HG02763 (cell line): Measurements from ENCODE around the gene KCNIP3.

ENCODE experiments used
- ATAC-seq: cut with Tn5 transposase; IDR thresholded peaks from one replicate; pipeline ENCODE4 v1.9.1; 2021; ENCODE audit warnings: mild to moderate bottlenecking, moderate library complexity; ENCODE audit not compliant: unreplicated experiment

Gene KCNIP3

DNA sequence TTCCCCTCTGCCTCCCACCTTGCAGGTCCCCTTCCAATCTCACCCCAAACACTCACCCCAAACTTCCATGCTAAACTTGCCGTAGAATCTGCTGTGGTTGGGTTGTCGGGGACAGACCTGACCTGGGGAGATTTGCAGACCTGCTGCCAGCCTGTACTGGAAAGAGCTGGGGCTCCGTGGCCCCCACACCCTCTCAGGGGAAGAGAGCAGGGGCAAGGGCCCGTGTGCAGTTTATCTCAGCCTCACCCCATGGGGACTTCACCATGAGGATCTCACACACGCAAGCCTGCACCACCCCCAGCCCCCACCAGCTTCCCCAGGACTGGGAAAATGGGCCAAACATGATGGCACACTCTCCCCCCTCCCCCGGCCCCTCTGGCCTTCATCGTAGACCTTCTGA, 30.7 kb downstream of the KCNIP3 start:
- no peak for ATAC-seq

DNA sequence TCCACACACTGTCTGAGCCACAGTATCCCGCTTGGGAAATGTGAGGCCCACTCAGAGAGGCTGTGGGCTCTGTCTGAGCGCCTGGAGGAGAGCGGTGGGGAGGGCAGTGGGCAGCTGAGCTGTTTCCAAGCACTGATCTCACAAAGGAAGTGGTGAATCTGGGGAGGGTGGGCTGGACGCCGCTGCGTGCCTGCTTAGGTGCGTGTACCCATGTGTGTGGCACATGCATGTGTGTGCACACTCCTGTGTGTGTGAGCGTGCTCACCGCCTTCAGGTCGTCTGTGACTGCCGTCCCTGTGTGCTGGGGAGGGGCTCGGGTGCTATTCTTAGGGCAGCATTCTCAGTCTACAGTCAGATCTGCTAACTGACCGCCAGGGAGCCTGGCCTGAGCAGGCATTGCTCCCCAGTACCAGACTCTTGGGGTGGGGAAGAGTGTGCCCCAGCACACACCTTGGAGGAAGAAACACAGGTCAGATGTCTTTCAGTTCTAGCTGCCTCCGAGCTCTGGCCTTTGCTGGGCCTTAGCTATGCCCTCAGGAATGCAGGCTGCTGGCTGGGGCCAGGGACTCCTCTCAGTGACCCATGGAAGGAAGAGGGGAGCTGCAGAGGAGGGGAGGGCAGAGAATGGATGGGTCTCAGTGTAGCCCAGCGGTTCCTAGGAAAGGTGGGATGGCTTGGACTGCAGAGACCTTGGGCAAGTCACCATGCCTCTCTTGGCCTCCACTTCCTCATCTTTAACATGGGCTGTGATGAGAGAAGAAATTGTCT, 31.4 kb downstream of the KCNIP3 start:
- no peak for ATAC-seq

DNA sequence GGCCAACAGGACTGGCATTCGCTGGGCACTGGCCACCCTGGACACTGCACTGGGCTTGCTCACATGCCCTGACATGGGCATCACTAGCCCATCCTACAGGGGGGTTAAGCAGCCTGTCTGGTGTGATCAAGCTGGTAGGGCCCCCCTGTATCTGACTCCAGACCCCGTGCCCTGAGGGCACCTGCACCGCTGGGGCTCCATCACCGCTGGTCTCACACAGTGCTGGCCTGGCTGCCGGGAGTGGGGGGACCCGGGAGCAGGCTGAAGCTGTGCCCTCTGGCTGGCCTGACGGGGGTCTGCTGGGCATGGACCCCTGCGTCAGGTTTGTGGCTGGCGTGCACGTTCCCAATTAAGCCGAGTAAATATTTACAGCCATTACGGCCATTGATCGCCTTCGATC, 32.3 kb downstream of the KCNIP3 start:
- no peak for ATAC-seq

DNA sequence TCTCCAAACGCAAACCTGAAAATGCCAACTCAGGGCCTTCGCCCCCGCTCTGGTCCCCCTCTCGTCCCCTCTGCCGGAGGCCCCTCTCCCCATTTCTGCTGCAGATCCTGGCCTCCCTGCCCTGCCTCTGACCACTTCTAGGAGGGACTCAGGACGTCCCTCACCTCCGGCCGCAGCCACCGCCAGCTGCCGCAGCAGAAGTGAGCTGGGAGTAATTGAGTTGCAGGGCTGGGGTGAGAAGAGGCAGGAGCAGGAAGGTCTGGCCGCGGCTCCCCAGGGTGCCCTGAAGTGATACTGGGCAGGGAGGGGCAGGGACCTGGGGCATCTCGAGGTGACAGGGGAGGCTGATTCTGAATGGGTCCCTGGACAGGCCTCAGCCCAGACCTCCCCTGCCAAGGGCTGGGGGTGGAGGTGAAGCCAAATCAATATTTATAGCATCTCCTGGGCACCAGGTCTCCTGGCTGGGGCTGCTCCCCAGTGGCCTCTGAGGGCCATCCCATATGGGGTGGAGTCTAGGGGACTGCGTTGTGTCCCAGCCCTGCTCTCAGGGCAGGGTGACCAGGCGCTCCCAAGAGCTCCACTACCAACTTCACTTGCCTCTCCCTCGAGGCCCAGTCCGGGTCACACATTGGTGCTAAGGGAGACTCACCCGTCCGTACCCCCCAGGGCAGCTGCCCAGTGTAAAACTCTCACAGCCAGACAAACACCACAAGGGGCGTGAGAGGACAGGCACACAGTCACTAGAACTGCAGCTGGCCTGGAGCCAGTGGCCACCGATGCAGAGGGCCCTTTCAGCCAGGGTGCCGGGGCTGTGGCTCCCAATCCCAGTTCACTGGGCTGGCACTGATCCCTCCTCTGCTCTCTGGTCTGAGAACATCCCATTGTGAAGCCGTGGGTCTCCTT, 33.0 kb downstream of the KCNIP3 start:
- no peak for ATAC-seq

DNA sequence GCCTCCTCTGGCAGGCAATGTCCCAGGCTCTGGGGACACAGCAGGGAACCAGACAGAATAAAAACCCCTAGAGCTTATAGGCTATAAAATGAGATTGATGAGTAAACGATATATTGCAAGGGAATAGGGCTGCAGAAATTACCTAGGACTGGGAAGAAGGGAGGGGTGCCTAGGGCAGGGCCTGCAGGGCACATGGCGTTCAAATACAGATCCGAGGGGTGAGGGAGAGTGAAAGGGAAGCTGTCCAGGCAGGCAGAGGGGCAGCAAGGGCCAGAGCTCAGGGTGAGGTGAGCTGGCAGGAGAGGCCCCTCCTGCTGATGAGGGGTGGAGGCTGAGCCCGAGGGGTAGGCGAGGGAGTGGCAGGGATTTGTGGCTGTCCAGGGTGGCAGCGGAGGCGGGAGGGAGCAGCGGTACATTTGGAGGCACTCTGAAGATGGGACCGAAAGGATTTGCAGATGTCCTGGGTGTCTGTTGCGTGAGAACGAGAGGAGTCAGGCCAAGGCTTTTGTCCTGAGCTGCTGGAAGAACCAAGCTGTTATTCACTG, 33.7 kb downstream of the KCNIP3 start:
- no peak for ATAC-seq

DNA sequence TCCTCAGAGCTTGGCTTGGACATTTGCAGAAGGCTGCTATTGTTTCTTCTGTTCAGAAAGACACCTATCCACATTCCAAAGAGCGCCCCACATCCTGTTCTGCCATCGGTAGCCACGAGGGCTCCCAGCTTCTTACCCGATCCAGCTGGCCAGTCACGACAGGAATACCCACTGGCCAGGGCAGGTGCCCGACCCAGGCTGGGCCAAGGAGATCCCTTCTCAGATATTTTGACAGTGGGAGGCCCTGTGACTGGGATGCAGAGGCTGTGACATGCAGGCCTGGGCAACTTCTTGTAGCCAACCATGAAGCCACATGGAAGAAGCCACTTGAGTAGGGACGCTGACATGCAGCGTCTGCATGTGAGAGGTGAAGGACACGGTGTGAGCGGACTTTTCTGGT, 34.5 kb downstream of the KCNIP3 start:
- ATAC-seq = no peak

DNA sequence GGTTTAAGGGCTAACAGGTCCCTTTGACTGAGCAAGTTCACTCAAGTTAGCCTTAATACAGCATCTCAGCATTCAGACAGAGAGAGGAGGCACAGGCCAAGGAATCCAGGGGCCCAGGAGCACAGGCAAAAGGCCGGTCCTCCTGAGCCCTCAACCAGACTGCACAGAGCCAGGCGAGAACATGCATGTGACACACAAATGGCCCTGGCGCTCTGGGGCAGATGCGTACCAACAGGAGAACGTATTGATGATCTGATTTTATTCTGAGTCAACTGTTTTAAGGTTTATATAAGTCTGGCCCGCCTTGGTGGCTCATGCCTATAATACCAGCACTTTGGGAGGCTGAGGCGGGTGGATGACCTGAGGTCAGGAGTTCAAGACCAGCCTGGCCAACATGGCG, 34.9 kb downstream of the KCNIP3 start:
- no peak for ATAC-seq

DNA sequence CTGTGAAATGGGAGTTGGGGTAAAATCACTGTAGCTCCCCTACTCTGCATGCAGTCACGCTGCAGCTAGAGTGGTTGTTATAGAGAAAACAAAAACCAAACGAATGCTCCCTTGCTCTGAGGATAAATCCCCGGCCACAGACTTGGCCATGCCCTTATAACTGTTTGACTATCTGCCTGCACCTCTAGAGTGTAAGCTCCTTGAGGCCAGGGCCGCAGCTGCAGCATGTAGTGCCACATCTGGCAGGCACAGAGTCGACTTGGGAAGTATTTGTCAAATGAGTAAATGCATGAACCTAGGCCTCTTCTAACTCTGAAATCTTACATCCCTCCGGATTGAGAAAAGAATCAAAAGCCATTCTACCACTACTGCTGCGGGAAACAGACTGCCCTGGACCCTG, 35.9 kb downstream of the KCNIP3 start:
- ATAC-seq = no peak

DNA sequence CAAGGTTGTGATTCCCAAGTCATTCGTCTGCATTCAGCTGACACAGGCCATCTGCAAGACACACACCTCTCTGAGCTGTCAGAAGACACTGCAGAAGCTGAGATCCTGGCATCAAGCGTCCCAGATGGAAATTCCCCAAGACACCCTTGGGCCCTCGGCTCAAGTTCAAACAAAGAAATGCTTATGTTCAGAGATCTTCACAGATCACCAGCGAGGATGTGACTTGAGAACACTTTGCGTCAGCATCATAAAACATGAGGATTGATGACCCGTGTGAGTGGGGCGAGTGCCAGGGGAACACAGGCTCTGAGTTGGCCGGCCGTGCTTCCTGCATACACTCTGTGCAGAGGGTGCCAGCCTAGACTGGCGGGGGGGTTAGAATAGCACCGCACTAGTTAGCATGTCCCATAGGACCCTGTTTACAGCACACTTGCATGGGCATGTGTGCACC, 36.8 kb downstream of the KCNIP3 start:
- ATAC-seq = no peak

DNA sequence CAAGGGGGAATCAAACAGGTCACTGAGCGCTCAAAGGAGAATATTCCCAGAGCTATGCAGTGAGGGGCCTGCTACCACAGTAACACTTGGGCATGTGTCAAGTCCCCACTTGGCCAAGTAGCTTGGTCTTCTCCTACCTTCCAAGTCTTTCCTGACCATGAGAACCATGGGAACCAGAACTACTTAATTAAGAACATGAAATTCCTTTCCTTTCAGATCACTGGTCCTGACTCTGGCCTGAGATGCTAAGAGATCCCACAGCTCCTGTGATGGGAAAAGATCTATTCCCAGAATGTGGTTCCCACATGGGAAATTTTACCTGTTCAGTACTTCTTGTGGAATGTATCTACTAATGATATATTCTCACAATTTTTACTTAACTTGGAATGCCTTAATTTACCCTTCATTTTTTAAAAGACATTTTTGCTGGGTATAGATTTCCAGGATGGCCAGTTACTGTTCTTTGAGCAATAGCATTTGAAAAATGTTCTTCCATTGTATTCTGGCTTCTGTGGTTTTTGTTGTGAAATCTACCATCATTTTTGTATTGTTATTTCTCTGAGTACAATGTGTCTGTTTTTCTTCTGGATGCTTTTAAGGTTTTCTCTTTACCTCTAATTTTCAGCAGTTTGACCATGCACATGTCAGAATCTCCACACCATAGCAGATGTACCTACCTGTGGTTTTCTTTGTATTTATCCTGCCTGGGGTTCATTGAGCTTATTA, 37.9 kb downstream of the KCNIP3 start:
- no peak for ATAC-seq

DNA sequence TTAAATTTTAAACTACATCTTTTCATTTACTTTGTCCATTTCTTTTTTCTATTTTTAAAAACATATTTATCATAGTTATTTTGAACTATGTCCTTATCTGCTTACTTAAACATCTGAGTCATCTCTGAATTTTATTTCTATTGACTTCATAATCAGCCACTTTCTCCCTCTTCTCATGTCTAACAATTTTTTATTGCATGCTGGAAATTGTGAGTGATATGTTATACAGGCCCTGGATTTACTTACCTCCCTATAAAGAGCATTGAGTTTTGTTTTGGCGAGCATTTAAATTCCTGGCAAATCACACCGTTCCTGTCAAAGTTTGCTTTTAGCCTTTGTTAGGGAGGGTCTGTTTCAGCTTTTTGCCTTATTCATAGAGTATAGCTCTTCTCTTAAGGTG, 39.3 kb downstream of the KCNIP3 start:
- ATAC-seq = no peak

DNA sequence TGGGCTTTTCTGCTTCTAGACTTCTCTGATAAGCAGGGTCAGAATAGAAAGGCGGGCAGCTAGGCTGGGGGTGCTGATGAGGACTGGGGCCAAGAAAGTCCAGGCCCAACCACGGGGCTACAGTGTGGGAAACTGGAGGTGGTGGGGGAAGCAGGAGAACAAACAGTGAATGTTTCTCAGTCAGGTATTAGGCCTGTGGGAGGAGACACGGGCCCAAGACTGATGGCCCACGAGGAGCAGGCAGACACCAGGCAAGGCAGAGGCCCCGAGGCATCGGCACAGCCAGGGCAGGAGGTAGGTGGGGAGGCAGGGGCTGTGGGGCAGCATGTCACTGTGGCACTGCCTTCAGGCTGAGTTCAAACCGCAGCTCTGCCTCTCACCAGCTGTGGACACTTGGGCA, 40.7 kb downstream of the KCNIP3 start:
- ATAC-seq = no peak

DNA sequence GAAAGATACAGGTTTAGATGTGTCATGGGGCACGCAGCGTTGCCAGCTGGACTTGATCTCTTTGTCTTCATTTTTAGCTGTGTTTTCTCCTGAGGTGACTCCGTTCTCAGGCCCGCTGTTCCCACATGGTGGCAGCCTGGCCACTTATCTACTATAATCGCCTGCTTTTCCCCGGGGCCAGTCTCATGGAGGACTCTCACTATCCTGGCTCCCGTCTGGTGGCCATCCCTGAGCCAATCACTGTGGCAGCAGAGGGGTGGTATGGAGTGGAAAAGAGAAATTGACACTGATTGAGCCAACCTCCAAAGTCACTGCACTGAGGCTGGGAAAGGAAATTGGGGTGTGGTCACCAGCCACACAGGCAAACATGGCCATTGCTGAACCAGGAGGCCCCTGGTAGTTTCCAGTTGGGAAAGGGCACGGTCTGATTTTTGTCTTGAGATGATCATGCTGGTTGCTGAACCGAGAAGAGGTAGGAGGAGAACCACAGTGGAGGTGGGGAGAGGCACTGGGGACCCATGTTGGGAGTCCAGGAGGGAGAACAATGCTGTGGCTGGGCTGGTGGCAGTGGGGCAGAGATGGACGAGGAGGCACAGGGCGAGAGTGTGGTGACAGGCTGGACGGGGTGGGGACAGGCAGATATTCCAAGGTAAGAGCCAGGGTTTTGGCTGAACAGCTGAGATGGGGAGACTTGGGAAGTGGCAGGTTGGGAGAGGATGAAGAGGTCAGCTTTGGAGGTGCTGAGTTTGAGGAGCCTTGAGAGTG, 45.6 kb downstream of the KCNIP3 start:
- ATAC-seq = no peak

DNA sequence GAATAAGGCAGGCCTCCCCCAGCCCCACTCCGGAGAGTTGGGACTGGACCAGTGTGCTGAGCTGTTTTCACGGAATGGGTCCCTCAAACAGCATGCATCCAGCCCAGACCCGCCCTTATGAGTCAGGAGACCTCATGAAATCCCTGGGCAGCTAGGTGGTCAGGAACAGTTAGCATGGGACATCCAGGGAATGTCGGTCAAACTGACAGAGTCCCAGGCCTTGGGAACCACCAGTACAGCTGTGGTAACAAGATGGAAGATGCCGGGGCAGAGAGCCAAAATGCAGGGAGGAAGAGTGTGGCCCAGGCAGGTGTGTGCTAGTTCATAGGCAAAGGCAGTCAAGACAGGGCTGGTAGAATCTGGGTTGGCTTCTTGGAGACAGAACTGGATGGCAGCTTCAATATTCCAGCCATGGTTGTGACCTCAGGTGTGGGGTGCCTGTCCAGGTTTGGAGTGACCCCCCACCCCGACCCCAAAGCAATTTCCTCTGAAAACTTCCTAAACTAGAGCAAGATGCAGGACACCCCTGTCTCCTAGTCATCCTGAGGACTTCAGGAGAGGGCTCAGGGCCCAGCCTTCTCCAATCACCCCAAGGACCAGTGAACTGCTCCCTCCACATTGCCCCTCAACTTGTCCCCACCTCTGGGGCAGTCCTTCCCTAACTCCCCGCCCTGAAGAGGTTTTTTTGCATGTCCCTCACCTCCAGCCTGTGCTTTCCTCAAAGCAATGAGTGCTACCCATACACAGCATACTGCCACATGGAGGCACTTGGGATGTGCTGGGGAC, 46.5 kb downstream of the KCNIP3 start:
- no peak for ATAC-seq

DNA sequence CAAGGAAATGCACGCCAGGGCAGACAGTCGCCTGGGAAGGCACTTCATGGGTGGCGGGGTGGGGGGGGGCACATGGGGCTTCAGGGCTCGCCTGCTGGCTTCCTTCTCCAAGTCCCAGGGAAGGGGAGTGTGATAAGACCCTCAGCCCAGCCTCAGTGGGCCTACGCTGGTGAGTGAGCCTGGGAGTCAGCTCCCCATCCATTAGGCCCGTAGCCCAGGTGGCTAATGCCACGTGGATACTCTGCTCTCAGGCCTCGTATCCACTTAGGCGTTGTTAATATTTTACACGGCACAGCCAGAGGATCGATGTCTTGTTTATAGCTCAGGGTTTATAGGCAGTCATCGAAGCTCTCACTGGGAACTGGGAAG, 47.1 kb downstream of the KCNIP3 start:
- no peak for ATAC-seq

DNA sequence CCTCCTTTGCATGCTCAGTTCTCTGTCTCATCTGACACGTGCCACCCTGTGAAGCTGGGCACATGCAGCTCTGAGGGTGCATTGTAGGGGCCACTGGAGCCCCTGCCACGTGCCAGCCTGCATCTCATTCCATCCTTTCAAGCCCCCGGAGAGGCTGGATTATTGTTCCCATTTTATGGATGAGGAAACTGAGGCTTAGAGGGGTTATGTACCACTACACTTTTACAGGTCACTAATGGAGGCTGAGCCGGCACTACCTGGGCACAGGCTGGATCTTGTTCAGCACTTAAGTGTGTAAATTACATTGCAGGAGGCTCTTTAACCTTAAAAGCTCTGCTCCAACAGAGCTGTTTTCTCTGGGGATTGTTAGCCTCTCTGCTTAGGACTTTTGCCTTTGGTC, 47.5 kb downstream of the KCNIP3 start:
- no peak for ATAC-seq

DNA sequence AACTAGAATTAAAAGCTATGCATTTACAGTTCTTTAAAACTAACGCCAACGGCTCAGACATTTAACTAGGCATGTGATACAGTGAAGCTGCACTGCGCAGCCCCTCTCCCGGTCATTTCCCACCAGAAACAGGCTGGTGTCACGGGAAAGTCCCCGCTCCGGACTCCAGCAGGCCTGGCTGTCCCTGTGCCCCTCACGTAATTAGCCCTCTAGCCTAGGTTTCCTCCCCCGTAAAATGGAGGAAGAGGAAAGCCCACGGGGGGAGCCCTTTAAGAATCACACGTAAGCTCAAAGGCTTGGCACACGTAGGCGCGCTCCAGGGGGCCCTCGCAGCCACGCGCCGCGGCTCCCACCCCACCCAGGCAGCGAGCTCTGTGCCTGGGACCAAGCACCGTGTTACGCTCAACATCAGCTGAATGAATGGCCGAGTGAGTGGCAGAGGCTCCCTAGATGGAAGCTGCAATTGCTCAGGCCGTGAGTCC, 48.0 kb downstream of the KCNIP3 start:
- peak; percentile 13 for ATAC-seq

DNA sequence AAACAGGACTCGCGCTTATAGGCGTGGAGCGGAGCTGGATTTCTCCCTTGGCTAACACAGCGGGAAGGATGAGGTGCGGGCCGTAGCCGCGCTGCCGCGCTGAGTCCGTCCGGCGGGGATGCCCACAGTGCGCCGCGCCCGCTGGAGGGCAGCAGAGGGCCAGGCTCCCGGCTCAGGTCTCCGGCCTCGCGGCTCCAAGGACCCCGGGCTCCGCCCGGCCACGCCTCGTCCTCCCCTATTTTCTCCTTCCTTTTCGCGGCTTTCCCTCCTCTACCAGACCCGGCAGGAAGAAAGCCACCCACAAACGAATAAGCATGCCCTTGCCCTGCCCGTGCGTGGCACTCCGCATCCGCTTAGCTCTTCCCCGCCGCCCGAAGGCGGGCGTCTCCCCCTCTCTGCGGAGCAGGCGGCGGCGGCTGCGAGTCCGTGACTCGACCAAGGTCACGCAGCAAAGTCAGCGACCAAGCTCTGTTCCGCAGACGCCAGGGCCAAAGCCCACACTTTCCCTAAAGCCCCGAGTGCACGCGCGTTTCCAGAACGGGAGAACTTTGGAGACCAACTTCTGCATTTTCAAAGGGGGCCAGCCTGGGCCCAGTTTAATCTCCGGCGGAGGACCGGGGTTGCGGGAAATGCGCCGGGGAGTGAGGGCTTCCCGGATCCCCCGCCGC, 48.5 kb downstream of the KCNIP3 start:
- ATAC-seq = peak; percentile 67

DNA sequence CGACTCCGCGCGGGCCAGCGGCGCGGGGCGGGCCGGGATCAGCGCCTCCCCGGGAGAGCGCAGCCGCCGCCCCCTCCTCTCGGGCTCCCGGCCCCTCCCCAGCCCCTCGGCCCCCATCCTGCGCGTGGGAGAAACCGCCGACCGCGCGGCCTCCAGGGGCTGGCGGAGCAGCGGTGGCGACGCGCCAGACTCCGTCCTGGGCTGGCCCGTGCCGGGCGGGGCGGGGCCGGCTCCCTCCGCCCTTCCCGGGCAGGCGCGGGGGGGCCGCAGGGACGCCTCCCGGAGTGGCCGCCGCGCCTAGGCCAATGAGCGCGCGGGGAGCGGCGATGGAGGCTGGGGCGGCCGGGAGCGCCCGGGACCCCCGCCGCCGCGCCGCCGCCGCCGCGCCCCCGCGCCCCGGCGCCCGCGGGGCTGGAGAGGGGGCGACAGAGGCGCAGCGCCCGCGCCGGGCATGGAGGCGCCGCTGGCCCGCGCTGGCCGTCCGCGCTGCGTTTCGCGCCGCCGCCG, 49.1 kb downstream of the KCNIP3 start:
- ATAC-seq = no peak
